ENCODE data around the gene TBC1D24.
"Not testable (repeated sequence)": the region's sequence is repeated elsewhere in the genome, so short reads cannot be mapped to it uniquely, and the experiment has no call there.

The TBC1D24 gene

GRCh38 chr16:2435236-2435635 is 39.7 kb upstream of the TBC1D24 start:
- not testable (repeated sequence) for H3K36me3 ChIP-seq (ENCODE audit: insufficient read depth, low read length); H3K4me3 ChIP-seq (ENCODE audit: low read depth in 1 of 2, low read length in 2 of 2); H3K4me1 ChIP-seq (ENCODE audit: insufficient read depth, low read length); H3K9ac ChIP-seq (ENCODE audit: low read length); H3K27ac ChIP-seq (ENCODE audit: low read depth, low read length); H3K9me3 ChIP-seq (ENCODE audit: low read length); H3K27me3 ChIP-seq (ENCODE audit: control insufficient read depth in 1 of 2, insufficient read depth in 2 of 2, low read length in 2 of 2)

- Histone ChIP-seq H3K27me3 (ENCODE audit: control insufficient read depth in 1 of 2, insufficient read depth in 2 of 2, low read length in 2 of 2) (no peaks in the 10 kb centered on the region), H3K4me1 (ENCODE audit: insufficient read depth, low read length) (no peaks in the 10 kb centered on the region), H3K4me3 (ENCODE audit: low read depth in 1 of 2, low read length in 2 of 2) (no peak overlapping the region), H3K9me3 (ENCODE audit: low read length) (no peaks in the 10 kb centered on the region), H3K9ac (ENCODE audit: low read length) (no peak overlapping the region), H3K36me3 (ENCODE audit: insufficient read depth, low read length) (peaks cover 5% of the 10 kb centered on the region), H3K27ac (ENCODE audit: low read depth, low read length) (no peak overlapping the region)
Measured at GRCh38 chr16:2436110-2436509, 38.8 kb upstream of the TBC1D24 start.

GRCh38 chr16:2437032-2437790 is 37.7 kb upstream of the TBC1D24 start:
- Histone ChIP-seq H3K36me3 (ENCODE audit: insufficient read depth, low read length) (peaks cover 5% of the 10 kb centered on the region), H3K4me3 (ENCODE audit: low read depth in 1 of 2, low read length in 2 of 2) (no peak overlapping the region), H3K27ac (ENCODE audit: low read depth, low read length) (no peak overlapping the region), H3K4me1 (ENCODE audit: insufficient read depth, low read length) (no peaks in the 10 kb centered on the region), H3K9ac (ENCODE audit: low read length) (no peak overlapping the region), H3K9me3 (ENCODE audit: low read length) (no peaks in the 10 kb centered on the region), H3K27me3 (ENCODE audit: control insufficient read depth in 1 of 2, insufficient read depth in 2 of 2, low read length in 2 of 2) (no peaks in the 10 kb centered on the region)

GRCh38 chr16:2438121-2438520 is 36.8 kb upstream of the TBC1D24 start:
- Histone ChIP-seq H3K27me3 (ENCODE audit: control insufficient read depth in 1 of 2, insufficient read depth in 2 of 2, low read length in 2 of 2) (no peaks in the 10 kb centered on the region), H3K9me3 (ENCODE audit: low read length) (no peaks in the 10 kb centered on the region), H3K4me1 (ENCODE audit: insufficient read depth, low read length) (no peaks in the 10 kb centered on the region), H3K9ac (ENCODE audit: low read length) (no peak overlapping the region), H3K27ac (ENCODE audit: low read depth, low read length) (no peak overlapping the region), H3K4me3 (ENCODE audit: low read depth in 1 of 2, low read length in 2 of 2) (no peak overlapping the region), H3K36me3 (ENCODE audit: insufficient read depth, low read length) (peaks cover 1% of the 10 kb centered on the region)

- Histone ChIP-seq H3K9me3 (ENCODE audit: low read length) (no peaks in the 10 kb centered on the region), H3K27ac (ENCODE audit: low read depth, low read length) (no peak overlapping the region), H3K9ac (ENCODE audit: low read length) (no peak overlapping the region), H3K4me3 (ENCODE audit: low read depth in 1 of 2, low read length in 2 of 2) (no peak overlapping the region), H3K4me1 (ENCODE audit: insufficient read depth, low read length) (no peaks in the 10 kb centered on the region), H3K27me3 (ENCODE audit: control insufficient read depth in 1 of 2, insufficient read depth in 2 of 2, low read length in 2 of 2) (no peaks in the 10 kb centered on the region), H3K36me3 (ENCODE audit: insufficient read depth, low read length) (no peaks in the 10 kb centered on the region)
Measured at GRCh38 chr16:2439598-2439997, 35.3 kb upstream of the TBC1D24 start.

- H3K27ac ChIP-seq (ENCODE audit: low read depth, low read length); H3K4me1 ChIP-seq (ENCODE audit: insufficient read depth, low read length); H3K9me3 ChIP-seq (ENCODE audit: low read length); H3K4me3 ChIP-seq (ENCODE audit: low read depth in 1 of 2, low read length in 2 of 2); H3K9ac ChIP-seq (ENCODE audit: low read length); H3K27me3 ChIP-seq (ENCODE audit: control insufficient read depth in 1 of 2, insufficient read depth in 2 of 2, low read length in 2 of 2); H3K36me3 ChIP-seq (ENCODE audit: insufficient read depth, low read length): not testable (repeated sequence)
Measured at GRCh38 chr16:2441143-2441804, 33.7 kb upstream of the TBC1D24 start.

GRCh38 chr16:2443555-2443954 is 31.4 kb upstream of the TBC1D24 start:
- H3K36me3 ChIP-seq (ENCODE audit: insufficient read depth, low read length): no peaks in the 10 kb centered on the region
- no peak overlapping the region for H3K27ac ChIP-seq (ENCODE audit: low read depth, low read length)
- no peak overlapping the region for H3K4me3 ChIP-seq (ENCODE audit: low read depth in 1 of 2, low read length in 2 of 2)

GRCh38 chr16:2447920-2448583 is 26.9 kb upstream of the TBC1D24 start:
- no peaks in the 10 kb centered on the region for H3K4me1 ChIP-seq (ENCODE audit: insufficient read depth, low read length)
- H3K36me3 ChIP-seq (ENCODE audit: insufficient read depth, low read length): no peaks in the 10 kb centered on the region
- H3K4me3 ChIP-seq (ENCODE audit: low read depth in 1 of 2, low read length in 2 of 2): no peak overlapping the region
- no peak overlapping the region for H3K27ac ChIP-seq (ENCODE audit: low read depth, low read length)
- H3K9me3 ChIP-seq (ENCODE audit: low read length): no peaks in the 10 kb centered on the region
- no peak overlapping the region for H3K9ac ChIP-seq (ENCODE audit: low read length)
- no peaks in the 10 kb centered on the region for H3K27me3 ChIP-seq (ENCODE audit: control insufficient read depth in 1 of 2, insufficient read depth in 2 of 2, low read length in 2 of 2)

More at GRCh38 chr16:2443555-2443954, 31.4 kb upstream of the TBC1D24 start:
- no peaks in the 10 kb centered on the region for H3K4me1 ChIP-seq (ENCODE audit: insufficient read depth, low read length)
- H3K9me3 ChIP-seq (ENCODE audit: low read length): no peaks in the 10 kb centered on the region
- H3K9ac ChIP-seq (ENCODE audit: low read length): no peak overlapping the region
- no peaks in the 10 kb centered on the region for H3K27me3 ChIP-seq (ENCODE audit: control insufficient read depth in 1 of 2, insufficient read depth in 2 of 2, low read length in 2 of 2)

- Histone ChIP-seq H3K36me3 (ENCODE audit: insufficient read depth, low read length) (no peaks in the 10 kb centered on the region), H3K4me3 (ENCODE audit: low read depth in 1 of 2, low read length in 2 of 2) (no peak overlapping the region), H3K27ac (ENCODE audit: low read depth, low read length) (no peak overlapping the region)
Measured at GRCh38 chr16:2449118-2449517, 25.8 kb upstream of the TBC1D24 start.

GRCh38 chr16:2450535-2450934 is 24.4 kb upstream of the TBC1D24 start:
- no peaks in the 10 kb centered on the region for H3K9me3 ChIP-seq (ENCODE audit: low read length)
- H3K4me1 ChIP-seq (ENCODE audit: insufficient read depth, low read length): no peaks in the 10 kb centered on the region
- H3K27me3 ChIP-seq (ENCODE audit: control insufficient read depth in 1 of 2, insufficient read depth in 2 of 2, low read length in 2 of 2): no peaks in the 10 kb centered on the region
- no peak overlapping the region for H3K4me3 ChIP-seq (ENCODE audit: low read depth in 1 of 2, low read length in 2 of 2)
- H3K9ac ChIP-seq (ENCODE audit: low read length): no peak overlapping the region
- H3K36me3 ChIP-seq (ENCODE audit: insufficient read depth, low read length): no peaks in the 10 kb centered on the region
- no peak overlapping the region for H3K27ac ChIP-seq (ENCODE audit: low read depth, low read length)

More at GRCh38 chr16:2449118-2449517, 25.8 kb upstream of the TBC1D24 start:
- Histone ChIP-seq H3K9ac (ENCODE audit: low read length) (no peak overlapping the region), H3K9me3 (ENCODE audit: low read length) (no peaks in the 10 kb centered on the region), H3K27me3 (ENCODE audit: control insufficient read depth in 1 of 2, insufficient read depth in 2 of 2, low read length in 2 of 2) (no peaks in the 10 kb centered on the region), H3K4me1 (ENCODE audit: insufficient read depth, low read length) (no peaks in the 10 kb centered on the region)

GRCh38 chr16:2450975-2451381 is 23.9 kb upstream of the TBC1D24 start:
- Histone ChIP-seq H3K27me3 (ENCODE audit: control insufficient read depth in 1 of 2, insufficient read depth in 2 of 2, low read length in 2 of 2) (no peaks in the 10 kb centered on the region), H3K27ac (ENCODE audit: low read depth, low read length) (no peak overlapping the region), H3K9ac (ENCODE audit: low read length) (no peak overlapping the region)

More at GRCh38 chr16:2450975-2451381, 23.9 kb upstream of the TBC1D24 start:
- H3K9me3 ChIP-seq (ENCODE audit: low read length): no peaks in the 10 kb centered on the region
- no peak overlapping the region for H3K4me3 ChIP-seq (ENCODE audit: low read depth in 1 of 2, low read length in 2 of 2)
- no peaks in the 10 kb centered on the region for H3K4me1 ChIP-seq (ENCODE audit: insufficient read depth, low read length)
- no peaks in the 10 kb centered on the region for H3K36me3 ChIP-seq (ENCODE audit: insufficient read depth, low read length)

All from muscle layer of colon (tissue), 2 donors.